Measurements from ENCODE around the gene RGS3.

The RGS3 gene

GRCh38 chr9:113511047-113511521 is 47.6 kb downstream of the RGS3 start:
- DNase-seq (ENCODE audit: low read depth), result no peak
- no peak for TF ChIP-seq CTCF (conservative IDR thresholded peaks at IDR 0.05; ENCODE audit: low read length)
- no peak overlapping the region for H3K4me3 ChIP-seq (ENCODE audit: low read length)

GRCh38 chr9:113511856-113512761 is 48.6 kb downstream of the RGS3 start:
- TF ChIP-seq CTCF (conservative IDR thresholded peaks at IDR 0.05; ENCODE audit: low read length), result no peak
- H3K4me3 ChIP-seq (ENCODE audit: low read length), result no peak overlapping the region
- peak; percentile 27 for DNase-seq (ENCODE audit: low read depth)

- no peak overlapping the region for H3K4me3 ChIP-seq (ENCODE audit: low read length)
- no peak for TF ChIP-seq CTCF (conservative IDR thresholded peaks at IDR 0.05; ENCODE audit: low read length)
- no peak for DNase-seq (ENCODE audit: low read depth)
These were observed 49.6 kb downstream of the RGS3 start for GRCh38 chr9:113513111-113513510.

GRCh38 chr9:113513536-113513935 is 50.0 kb downstream of the RGS3 start:
- no peak for TF ChIP-seq CTCF (conservative IDR thresholded peaks at IDR 0.05; ENCODE audit: low read length)
- no peak for DNase-seq (ENCODE audit: low read depth)
- no peak overlapping the region for H3K4me3 ChIP-seq (ENCODE audit: low read length)

GRCh38 chr9:113514061-113514460 is 50.5 kb downstream of the RGS3 start:
- H3K4me3 ChIP-seq (ENCODE audit: low read length), result no peak overlapping the region
- DNase-seq (ENCODE audit: low read depth), result no peak
- TF ChIP-seq CTCF (conservative IDR thresholded peaks at IDR 0.05; ENCODE audit: low read length), result no peak

- no peak for TF ChIP-seq CTCF (conservative IDR thresholded peaks at IDR 0.05; ENCODE audit: low read length)
- H3K4me3 ChIP-seq (ENCODE audit: low read length), result no peak overlapping the region
- DNase-seq (ENCODE audit: low read depth), result no peak
These were observed 51.2 kb downstream of the RGS3 start for GRCh38 chr9:113514748-113515147.

- no peak for TF ChIP-seq CTCF (conservative IDR thresholded peaks at IDR 0.05; ENCODE audit: low read length)
- no peak for DNase-seq (ENCODE audit: low read depth)
- no peak overlapping the region for H3K4me3 ChIP-seq (ENCODE audit: low read length)
These were observed 52.3 kb downstream of the RGS3 start for GRCh38 chr9:113515862-113516261.
